ENCODE measurements around the gene PTPRM. TPM values are rescaled to one million over a fixed set of nuclear protein-coding genes. Genes with fewer than 3 reads are reported as not detected.

PTPRM gene
- polyA plus RNA-seq, 3 donors: 0.04 to 2.1 (median 0.66) TPM

DNA sequence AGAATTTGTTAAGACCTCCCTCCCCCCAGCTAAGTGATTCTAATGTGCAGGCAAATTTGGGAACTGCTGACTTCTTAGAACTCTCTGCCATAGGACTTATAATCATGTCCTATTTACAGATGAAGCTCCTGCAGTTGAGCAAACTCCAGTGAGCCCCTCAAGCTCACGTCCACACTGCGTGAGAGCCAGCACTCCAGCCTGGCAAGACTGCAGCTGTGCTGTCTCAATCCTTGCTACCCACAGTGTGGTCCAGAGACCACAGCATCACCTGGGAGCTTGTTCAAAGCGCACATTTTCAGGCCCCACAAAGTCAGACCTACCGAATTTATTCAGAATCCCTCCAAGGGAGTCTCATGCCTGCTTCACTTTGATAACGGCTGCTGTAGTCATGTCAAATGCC lies 799.0 kb downstream of the PTPRM start:
- H3K27me3 ChIP-seq (ENCODE audit: control insufficient read depth in 2 of 2, insufficient read depth in 2 of 2, low read length in 2 of 2): peaks cover 10 to 24% of the 10 kb centered on the region in 2 donors
- Mint-ChIP-seq H3K9me3 (peaks cover 0 to 6% (median 0%) of the 10 kb centered on the region in 7 donors), H3K27me3 (ENCODE audit: low read depth in 3 of 3) (peaks cover 19 to 42% (median 30%) of the 10 kb centered on the region in 3 donors), H3K4me3 (no peak overlapping the region), H3K36me3 (no peaks in the 10 kb centered on the region), H3K4me1 (peaks cover 7% of the 10 kb centered on the region), H3K27ac (no peak overlapping the region)
- H3K27ac ChIP-seq (ENCODE audit: low read depth in 1 of 2, low read length in 2 of 2): no peak overlapping the region
- H3K4me3 ChIP-seq (replicated peaks in 1 of 3; ENCODE audit: low read depth in 2 of 3, low read length in 3 of 3): no peak overlapping the region
- H3K79me2 ChIP-seq (ENCODE audit: insufficient read depth, low read length): no peaks in the 10 kb centered on the region
- H3K4me1 ChIP-seq (ENCODE audit: control insufficient read depth in 1 of 2, insufficient read depth in 2 of 2, low read length in 2 of 2): peaks cover 0 to 5% of the 10 kb centered on the region in 2 donors
- H4K20me1 ChIP-seq (ENCODE audit: insufficient read depth, low read length): no peaks in the 10 kb centered on the region
- no peak overlapping the region for H3K4me2 ChIP-seq (replicated peaks; ENCODE audit: extremely low read depth, low read length, poor library complexity, severe bottlenecking)
- H3K36me3 ChIP-seq (replicated peaks in 1 of 2; ENCODE audit: control insufficient read depth in 1 of 2, insufficient read depth in 2 of 2, low read length in 2 of 2): no peaks in the 10 kb centered on the region
- intact Hi-C loops (cut with micrococcal nuclease): no loop called here
- H3K9me3 ChIP-seq (replicated peaks in 1 of 2; ENCODE audit: control insufficient read depth in 1 of 2, insufficient read depth in 1 of 2, low read length in 2 of 2): no peaks in the 10 kb centered on the region
- 95% methylated on average over 5 of the region's 5 CpGs for WGBS (ENCODE audit: insufficient coverage)
- no peak overlapping the region for H2AFZ ChIP-seq (ENCODE audit: insufficient read depth, low read depth, low read length, poor library complexity, severe bottlenecking)
- H3K9ac ChIP-seq (ENCODE audit: insufficient read depth, low read length, poor library complexity, severe bottlenecking): no peak overlapping the region
- TF ChIP-seq, protein P1, sequence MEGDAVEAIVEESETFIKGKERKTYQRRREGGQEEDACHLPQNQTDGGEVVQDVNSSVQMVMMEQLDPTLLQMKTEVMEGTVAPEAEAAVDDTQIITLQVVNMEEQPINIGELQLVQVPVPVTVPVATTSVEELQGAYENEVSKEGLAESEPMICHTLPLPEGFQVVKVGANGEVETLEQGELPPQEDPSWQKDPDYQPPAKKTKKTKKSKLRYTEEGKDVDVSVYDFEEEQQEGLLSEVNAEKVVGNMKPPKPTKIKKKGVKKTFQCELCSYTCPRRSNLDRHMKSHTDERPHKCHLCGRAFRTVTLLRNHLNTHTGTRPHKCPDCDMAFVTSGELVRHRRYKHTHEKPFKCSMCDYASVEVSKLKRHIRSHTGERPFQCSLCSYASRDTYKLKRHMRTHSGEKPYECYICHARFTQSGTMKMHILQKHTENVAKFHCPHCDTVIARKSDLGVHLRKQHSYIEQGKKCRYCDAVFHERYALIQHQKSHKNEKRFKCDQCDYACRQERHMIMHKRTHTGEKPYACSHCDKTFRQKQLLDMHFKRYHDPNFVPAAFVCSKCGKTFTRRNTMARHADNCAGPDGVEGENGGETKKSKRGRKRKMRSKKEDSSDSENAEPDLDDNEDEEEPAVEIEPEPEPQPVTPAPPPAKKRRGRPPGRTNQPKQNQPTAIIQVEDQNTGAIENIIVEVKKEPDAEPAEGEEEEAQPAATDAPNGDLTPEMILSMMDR (IDR thresholded peaks at IDR 0.05): no peak
- no peak for DNase-seq

DNA sequence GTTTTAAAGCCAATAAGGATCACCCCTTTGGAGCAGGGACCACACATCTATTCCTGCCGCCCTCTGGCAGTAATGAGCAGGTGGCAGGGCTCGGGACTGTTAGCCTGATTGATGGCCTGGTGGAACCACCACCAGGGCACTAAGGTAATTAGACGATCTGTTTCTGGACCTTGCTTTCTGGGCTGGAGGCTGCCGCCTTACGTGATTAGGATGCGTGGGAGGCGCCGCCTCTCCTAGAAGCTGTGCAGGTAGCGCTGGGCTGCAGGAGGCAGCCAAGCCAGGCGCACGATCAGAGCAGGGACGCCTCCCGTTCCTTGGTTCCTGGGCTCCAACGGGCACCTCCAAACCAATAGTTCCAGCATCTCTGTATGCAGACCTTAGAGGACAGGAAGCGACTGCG lies 799.5 kb downstream of the PTPRM start:
- Histone ChIP-seq H3K4me3 (replicated peaks in 1 of 3; ENCODE audit: low read depth in 2 of 3, low read length in 3 of 3) (no peak overlapping the region), H3K9me3 (replicated peaks in 1 of 2; ENCODE audit: control insufficient read depth in 1 of 2, insufficient read depth in 1 of 2, low read length in 2 of 2) (no peaks in the 10 kb centered on the region), H3K36me3 (replicated peaks in 1 of 2; ENCODE audit: control insufficient read depth in 1 of 2, insufficient read depth in 2 of 2, low read length in 2 of 2) (no peaks in the 10 kb centered on the region), H3K27me3 (ENCODE audit: control insufficient read depth in 2 of 2, insufficient read depth in 2 of 2, low read length in 2 of 2) (peaks cover 10 to 24% of the 10 kb centered on the region in 2 donors), H3K4me2 (replicated peaks; ENCODE audit: extremely low read depth, low read length, poor library complexity, severe bottlenecking) (no peak overlapping the region), H2AFZ (ENCODE audit: insufficient read depth, low read depth, low read length, poor library complexity, severe bottlenecking) (no peak overlapping the region), H3K79me2 (ENCODE audit: insufficient read depth, low read length) (no peaks in the 10 kb centered on the region), H3K27ac (ENCODE audit: low read depth in 1 of 2, low read length in 2 of 2) (no peak overlapping the region), H3K9ac (ENCODE audit: insufficient read depth, low read length, poor library complexity, severe bottlenecking) (no peak overlapping the region), H4K20me1 (ENCODE audit: insufficient read depth, low read length) (no peaks in the 10 kb centered on the region), H3K4me1 (ENCODE audit: control insufficient read depth in 1 of 2, insufficient read depth in 2 of 2, low read length in 2 of 2) (peaks cover 0 to 10% of the 10 kb centered on the region in 2 donors)
- WGBS (ENCODE audit: insufficient coverage): 90% methylated on average over 14 of the region's 16 CpGs
- Mint-ChIP-seq H3K36me3 (no peaks in the 10 kb centered on the region), H3K9me3 (peaks cover 0 to 6% (median 0%) of the 10 kb centered on the region in 7 donors), H3K4me1 (peaks cover 7% of the 10 kb centered on the region), H3K27me3 (ENCODE audit: low read depth in 3 of 3) (peaks cover 19 to 42% (median 30%) of the 10 kb centered on the region in 3 donors), H3K27ac (no peak overlapping the region), H3K4me3 (peak overlapping the region in 1 of 2 donors; percentile 82)
- intact Hi-C loops (cut with micrococcal nuclease): no loop called here
- TF ChIP-seq, protein P1 (IDR thresholded peaks at IDR 0.05): no peak
- DNase-seq: no peak
